Mesenchymal stem cell (in vitro differentiated cells and primary cell): ENCODE results near the gene PTCRA.
A peak's percentile ranks its signal among the peaks of the same experiment; 100 is the strongest.
"Not testable (repeated sequence)": the region's sequence is repeated elsewhere in the genome, so short reads cannot be mapped to it uniquely, and the experiment has no call there.

Experiments
- DNase-seq: peaks from one replicate; pipeline ENCODE4 v3.0.0-alpha.2; 2013
- H2AFZ ChIP-seq: one replicate; pipeline ENCODE4 v1.6.1; 2013; ENCODE audit warnings: low read depth, mild to moderate bottlenecking, control low read depth, inconsistent platforms, low read length, moderate library complexity
- H2AK5ac ChIP-seq: 2 replicates; pipeline ENCODE4 v1.6.1; 2013; ENCODE audit warnings: low read length, moderate library complexity, mild to moderate bottlenecking, inconsistent platforms; ENCODE audit not compliant: severe bottlenecking
- H2BK120ac ChIP-seq: one replicate; pipeline ENCODE4 v1.6.1; 2013; ENCODE audit warnings: low read depth, mild to moderate bottlenecking, inconsistent platforms, low read length, moderate library complexity
- H2BK12ac ChIP-seq, 2 experiments: one replicate each; pipeline ENCODE4 v1.6.1; 2013; ENCODE audit warnings: inconsistent platforms in 2 of 2, low read length in 2 of 2, mild to moderate bottlenecking in 2 of 2, moderate library complexity in 2 of 2, control low read depth in 1 of 2
- H2BK15ac ChIP-seq: one replicate; pipeline ENCODE4 v1.6.1; 2013; ENCODE audit warnings: mild to moderate bottlenecking, low read depth, inconsistent platforms; ENCODE audit not compliant: poor library complexity, severe bottlenecking
- H2BK5ac ChIP-seq: 2 replicates; pipeline ENCODE4 v1.6.1; 2013; ENCODE audit warnings: low read depth, mild to moderate bottlenecking, low read length, control low read depth, inconsistent platforms; ENCODE audit not compliant: poor library complexity, severe bottlenecking
- H3K14ac ChIP-seq, 2 experiments: one replicate each; pipeline ENCODE4 v1.6.1; 2013; ENCODE audit warnings: inconsistent platforms in 2 of 2, low read length in 2 of 2, control low read depth in 1 of 2, mild to moderate bottlenecking in 1 of 2, moderate library complexity in 1 of 2
- H3K18ac ChIP-seq, 2 experiments: one replicate each; pipeline ENCODE4 v1.6.1; 2013; ENCODE audit warnings: inconsistent platforms in 2 of 2, low read length in 2 of 2, control low read depth in 1 of 2, low read depth in 1 of 2, mild to moderate bottlenecking in 1 of 2
- H3K23ac ChIP-seq, 2 experiments: one replicate each; pipeline ENCODE4 v1.6.1; 2013; ENCODE audit warnings: inconsistent platforms in 2 of 2, low read length in 2 of 2, mild to moderate bottlenecking in 2 of 2, moderate library complexity in 2 of 2, control low read depth in 1 of 2
- H3K27ac ChIP-seq: 2 replicates; pipeline ENCODE4 v1.5.1; 2013; ENCODE audit warnings: mild to moderate bottlenecking, moderate library complexity, low read length, control low read depth, inconsistent platforms; ENCODE audit not compliant: poor library complexity, severe bottlenecking
- H3K27me3 ChIP-seq, 2 experiments: 2 replicates each; pipeline versions ENCODE4 v1.6.1 to v1.7.0; 2013; ENCODE audit warnings: low read length in 2 of 2, mild to moderate bottlenecking in 2 of 2, moderate library complexity in 2 of 2, control low read depth in 1 of 2, inconsistent platforms in 1 of 2; ENCODE audit not compliant: control insufficient read depth in 1 of 2, insufficient read depth in 1 of 2
- H3K36me3 ChIP-seq, 2 experiments: 2 replicates each; pipeline versions ENCODE4 v1.6.1 to v1.7.0; 2013; ENCODE audit warnings: low read length in 2 of 2, control low read depth in 1 of 2, inconsistent platforms in 1 of 2, low read depth in 1 of 2, mild to moderate bottlenecking in 1 of 2; ENCODE audit not compliant: insufficient read depth in 2 of 2, control insufficient read depth in 1 of 2
- H3K4ac ChIP-seq, 2 experiments: one replicate each; pipeline ENCODE4 v1.6.1; 2013; ENCODE audit warnings: inconsistent platforms in 2 of 2, low read length in 2 of 2, mild to moderate bottlenecking in 2 of 2, moderate library complexity in 2 of 2, control low read depth in 1 of 2, low read depth in 1 of 2
- H3K4me1 ChIP-seq: 2 replicates; pipeline ENCODE4 v1.6.1; 2013; ENCODE audit warnings: low read depth, low read length, control low read depth; ENCODE audit not compliant: control insufficient read depth, insufficient read depth
- H3K4me2 ChIP-seq: 2 replicates; pipeline ENCODE4 v1.6.1; 2013; ENCODE audit warnings: low read length, mild to moderate bottlenecking, inconsistent platforms; ENCODE audit not compliant: poor library complexity, severe bottlenecking
- H3K4me3 ChIP-seq, 2 experiments: 2 replicates each; pipeline versions ENCODE4 v1.5.1 to v1.7.0; 2013; ENCODE audit warnings: low read length in 2 of 2, mild to moderate bottlenecking in 2 of 2, control low read depth in 1 of 2, low read depth in 1 of 2; ENCODE audit not compliant: insufficient read depth in 1 of 2
- H3K79me1 ChIP-seq: replicated peaks from 2 replicates; pipeline ENCODE4 v1.6.1; 2013; ENCODE audit warnings: mild to moderate bottlenecking, control low read depth, low read length, inconsistent platforms; ENCODE audit not compliant: poor library complexity, severe bottlenecking
- H3K9ac ChIP-seq: 2 replicates; pipeline ENCODE4 v1.7.0; 2013; ENCODE audit warnings: mild to moderate bottlenecking, low read length, moderate library complexity
- H3K9me3 ChIP-seq: 2 replicates; pipeline ENCODE4 v1.7.0; 2013; ENCODE audit warnings: mild to moderate bottlenecking, low read length; ENCODE audit not compliant: control insufficient read depth
- H4K8ac ChIP-seq: one replicate; pipeline ENCODE4 v1.6.1; 2013; ENCODE audit warnings: inconsistent platforms, mild to moderate bottlenecking, low read length, moderate library complexity
- H4K91ac ChIP-seq: one replicate; pipeline ENCODE4 v1.6.1; 2013; ENCODE audit warnings: mild to moderate bottlenecking, low read length, inconsistent platforms
- WGBS: methylation state at CpG from one replicate; pipeline ENCODE4 v1.1.7; 2013; ENCODE audit warnings: mixed read lengths; 5-methylcytosine and 5-hydroxymethylcytosine counted together

Gene PTCRA

DNA sequence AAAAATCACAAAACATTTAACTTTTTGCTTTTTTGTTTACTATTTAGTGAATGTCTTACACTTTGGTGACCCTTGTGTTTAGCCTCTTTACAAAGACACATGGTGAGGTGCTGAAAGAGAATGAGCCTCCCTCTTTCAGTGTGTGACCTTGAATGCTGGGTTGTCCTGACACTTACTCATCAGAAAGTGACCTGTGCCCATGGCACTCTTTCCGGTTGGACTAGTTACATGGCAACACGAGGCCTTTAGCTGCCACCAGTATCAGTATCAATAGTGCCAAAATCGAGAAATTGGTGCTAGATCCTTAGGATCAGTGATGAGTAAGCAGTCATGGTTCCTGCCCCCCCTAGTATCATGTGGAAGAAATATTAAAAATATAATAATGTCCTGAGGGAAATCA is 38.2 kb upstream of the PTCRA start:
- Histone ChIP-seq H4K8ac (no peak overlapping the region), H3K4me1 (peaks cover 6% of the 10 kb centered on the region), H3K27me3 (no peaks in the 10 kb centered on the region), H2BK12ac (peak overlapping the region in 1 of 2 experiments; percentile 12), H3K27ac (no peak overlapping the region), H3K4me2 (no peak overlapping the region), H2BK15ac (no peak overlapping the region), H2BK5ac (no peak overlapping the region), H3K79me1 (peaks cover 1% of the 10 kb centered on the region), H3K4ac (no peak overlapping the region), H2AK5ac (no peak overlapping the region), H2AFZ (no peak overlapping the region), H3K9me3 (no peaks in the 10 kb centered on the region), H4K91ac (no peak overlapping the region), H3K18ac (no peak overlapping the region), H3K14ac (no peak overlapping the region), H3K36me3 (peaks cover 10% of the 10 kb centered on the region in 2 experiments), H2BK120ac (no peak overlapping the region), H3K23ac (no peak overlapping the region), H3K4me3 (no peak overlapping the region), H3K9ac (peak overlapping the region; percentile 64)
- no peak for DNase-seq
- 86% methylated on average over 2 of the region's 3 CpGs for WGBS

DNA sequence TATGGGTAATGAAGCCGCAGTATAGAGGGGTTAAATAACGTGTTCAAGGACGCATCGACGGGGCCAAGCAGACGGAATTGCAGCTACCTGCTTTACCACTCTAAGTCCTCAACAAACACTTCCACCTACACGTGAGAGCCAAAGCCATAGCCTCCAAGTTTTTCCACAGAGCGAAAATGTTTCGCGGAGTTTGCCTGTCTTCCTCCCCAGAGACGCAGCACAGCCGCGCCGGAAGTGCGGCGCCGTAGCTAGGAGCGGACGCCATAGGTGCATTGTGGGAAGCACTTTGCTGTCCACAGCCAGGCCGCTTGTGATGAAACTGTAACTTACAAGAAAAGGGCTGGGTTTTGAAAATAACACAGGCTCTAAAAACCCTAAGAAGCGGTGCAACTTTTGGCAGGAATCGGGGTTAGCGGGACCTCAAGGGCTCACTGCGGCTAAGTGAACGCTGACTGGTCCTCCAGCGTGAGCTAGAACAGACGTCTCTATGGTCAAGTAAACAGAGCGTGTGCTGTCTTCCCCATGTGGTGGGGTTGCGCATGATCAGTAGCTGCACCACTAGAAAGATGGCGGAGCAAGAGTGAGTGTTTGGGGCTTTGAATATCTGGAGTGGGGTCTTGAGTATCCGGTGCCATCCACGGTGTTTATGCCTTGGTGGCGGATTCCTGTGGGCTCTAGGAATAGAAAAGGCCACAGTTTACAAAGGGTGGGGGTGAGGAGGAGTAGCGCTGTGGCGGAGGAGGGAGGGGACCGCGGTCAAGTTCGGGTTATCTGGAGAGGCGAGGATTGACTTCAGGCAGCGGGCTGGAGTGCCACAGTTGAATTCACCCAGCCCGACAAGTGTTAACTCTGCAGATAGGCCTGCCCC is 36.2 kb upstream of the PTCRA start, which contains the start of gene RPL7L1:
Gene RPL7L1 (plus strand): TSS at position 245 of the 868 bp plus-strand sequence. CDS start 295 bp downstream, at position 540.
- H3K27me3 ChIP-seq = no peaks in the 10 kb centered on the region
- peaks cover 5% of the 10 kb centered on the region for H3K79me1 ChIP-seq
- peak within 1 kb of the TSS; percentile 76 to 91 for H3K4me3 ChIP-seq
- no peak within 1 kb of the TSS for H2BK12ac ChIP-seq
- no peaks in the 10 kb centered on the region for H3K9me3 ChIP-seq
- peak; percentile 96 for DNase-seq
- H3K4me2 ChIP-seq = peak within 1 kb of the TSS; percentile 66
- peaks cover 8% of the 10 kb centered on the region for H3K4me1 ChIP-seq
- peak within 1 kb of the TSS; percentile 100 for H4K8ac ChIP-seq
- H2BK5ac ChIP-seq = peak within 1 kb of the TSS; percentile 99
- H3K36me3 ChIP-seq = peaks cover 21 to 29% of the 10 kb centered on the region in 2 experiments
- H2BK15ac ChIP-seq = no peak within 1 kb of the TSS
- peak within 1 kb of the TSS; percentile 90 to 99 for H3K14ac ChIP-seq
- H3K18ac ChIP-seq = peak within 1 kb of the TSS; percentile 95 to 98
- H2AK5ac ChIP-seq = peak within 1 kb of the TSS; percentile 97
- H3K4ac ChIP-seq = peak within 1 kb of the TSS; percentile 96 to 98
- H2AFZ ChIP-seq = peak within 1 kb of the TSS; percentile 78
- no peak within 1 kb of the TSS for H2BK120ac ChIP-seq
- peak within 1 kb of the TSS; percentile 93 for H4K91ac ChIP-seq
- 3% methylated on average over 41 of the region's 41 CpGs for WGBS
- H3K27ac ChIP-seq = peak within 1 kb of the TSS; percentile 74
- H3K9ac ChIP-seq = peak within 1 kb of the TSS; percentile 96
- peak within 1 kb of the TSS in 1 of 2 experiments; percentile 79 for H3K23ac ChIP-seq

DNA sequence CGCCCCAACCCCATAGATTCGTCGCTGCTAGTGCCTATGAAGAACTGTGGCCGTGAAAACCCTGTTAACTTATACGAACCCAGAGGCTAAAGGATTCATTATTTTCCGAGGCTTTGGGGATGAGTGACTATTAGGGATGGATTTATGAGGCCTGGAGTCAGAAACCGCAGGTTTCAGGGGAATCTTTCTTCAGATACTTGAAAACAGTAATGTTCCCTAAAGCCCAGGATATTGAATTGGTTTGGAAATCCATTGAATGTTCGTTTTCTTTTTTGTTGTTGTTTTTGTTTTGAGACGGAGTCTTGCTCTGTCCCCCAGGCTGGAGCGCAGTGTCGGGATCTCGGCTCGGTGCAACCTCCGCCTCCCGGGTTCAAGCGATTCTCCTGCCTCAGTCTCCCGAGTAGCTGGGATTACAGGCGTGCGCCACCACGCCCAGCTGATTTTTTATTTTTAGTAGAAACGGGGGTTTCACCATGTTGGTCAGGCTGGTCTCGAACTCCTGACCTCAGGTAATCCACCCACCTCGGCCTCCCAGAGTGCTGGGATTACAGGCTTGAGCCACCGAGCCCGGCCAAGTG is 35.5 kb upstream of the PTCRA start:
- H3K9me3 ChIP-seq, DNase-seq, H2BK120ac ChIP-seq, H2BK15ac ChIP-seq, H3K79me1 ChIP-seq, H3K4me1 ChIP-seq, H2BK12ac ChIP-seq, H3K27me3 ChIP-seq: not testable (repeated sequence)
- Histone ChIP-seq H3K23ac (peak overlapping the region in 1 of 2 experiments; percentile 79), H3K4me2 (peak overlapping the region; percentile 66), H3K36me3 (peaks cover 29 to 36% of the 10 kb centered on the region in 2 experiments), H2AK5ac (peak overlapping the region; percentile 97), H3K4ac (peak overlapping the region; percentile 69 to 89), H3K18ac (peak overlapping the region; percentile 91), H3K4me3 (peak overlapping the region; percentile 76 to 91), H4K91ac (peak overlapping the region; percentile 65), H2BK5ac (peak overlapping the region; percentile 99), H4K8ac (peak overlapping the region; percentile 98), H2AFZ (peak overlapping the region; percentile 66), H3K9ac (peak overlapping the region; percentile 96), H3K27ac (peak overlapping the region; percentile 74), H3K14ac (peak overlapping the region; percentile 38 to 99)
- 26% methylated on average over 25 of the region's 25 CpGs for WGBS

- not testable (repeated sequence) for H3K27ac ChIP-seq, DNase-seq, H2AFZ ChIP-seq, H4K8ac ChIP-seq, H4K91ac ChIP-seq, H2BK12ac ChIP-seq, H3K9me3 ChIP-seq, H3K79me1 ChIP-seq, H3K4me1 ChIP-seq, H2BK15ac ChIP-seq, H3K23ac ChIP-seq, H3K14ac ChIP-seq, H3K4ac ChIP-seq, H2BK5ac ChIP-seq, H2BK120ac ChIP-seq, H3K18ac ChIP-seq, H3K27me3 ChIP-seq, H2AK5ac ChIP-seq
- Histone ChIP-seq H3K9ac (peak overlapping the region; percentile 96), H3K36me3 (peaks cover 32 to 42% of the 10 kb centered on the region in 2 experiments), H3K4me2 (peak overlapping the region; percentile 66), H3K4me3 (peak overlapping the region in 1 of 2 experiments; percentile 91)
- WGBS = 98% methylated on average over 12 of the region's 12 CpGs
Measured at GRCh38 chr6:42880871-42881270, 35.0 kb upstream of the PTCRA start.
